ENCODE measurements around the gene EXOC3. TPM values are rescaled to one million over a fixed set of nuclear protein-coding genes. Genes with fewer than 3 reads are reported as not detected.

The EXOC3 gene
- polyA plus RNA-seq, 3 donors from 2014 or later = 22.6 to 43.9 (median 34.0) TPM

GRCh38 chr5:474840-475661 lies 32.1 kb downstream of the EXOC3 start:
- Mint-ChIP-seq H3K27ac (no peak overlapping the region), H3K4me1 (peaks cover 9 to 13% of the 10 kb centered on the region in 2 donors), H3K27me3 (ENCODE audit: low read depth in 3 of 3) (peaks cover 2 to 8% (median 4%) of the 10 kb centered on the region in 3 donors), H3K36me3 (no peaks in the 10 kb centered on the region), H3K9me3 (no peaks in the 10 kb centered on the region), H3K4me3 (peak overlapping the region; percentile 51 to 64 (median 58))
- no peak for DNase-seq

GRCh38 chr5:475704-476101 lies 32.7 kb downstream of the EXOC3 start:
- Mint-ChIP-seq H3K27ac (no peak overlapping the region), H3K36me3 (no peaks in the 10 kb centered on the region), H3K27me3 (ENCODE audit: low read depth in 3 of 3) (peaks cover 2 to 8% (median 4%) of the 10 kb centered on the region in 3 donors), H3K4me1 (peaks cover 9 to 13% of the 10 kb centered on the region in 2 donors), H3K9me3 (no peaks in the 10 kb centered on the region), H3K4me3 (peak overlapping the region in 4 of 5 donors; percentile 17 to 46 (median 39))
- no peak for DNase-seq

DNA sequence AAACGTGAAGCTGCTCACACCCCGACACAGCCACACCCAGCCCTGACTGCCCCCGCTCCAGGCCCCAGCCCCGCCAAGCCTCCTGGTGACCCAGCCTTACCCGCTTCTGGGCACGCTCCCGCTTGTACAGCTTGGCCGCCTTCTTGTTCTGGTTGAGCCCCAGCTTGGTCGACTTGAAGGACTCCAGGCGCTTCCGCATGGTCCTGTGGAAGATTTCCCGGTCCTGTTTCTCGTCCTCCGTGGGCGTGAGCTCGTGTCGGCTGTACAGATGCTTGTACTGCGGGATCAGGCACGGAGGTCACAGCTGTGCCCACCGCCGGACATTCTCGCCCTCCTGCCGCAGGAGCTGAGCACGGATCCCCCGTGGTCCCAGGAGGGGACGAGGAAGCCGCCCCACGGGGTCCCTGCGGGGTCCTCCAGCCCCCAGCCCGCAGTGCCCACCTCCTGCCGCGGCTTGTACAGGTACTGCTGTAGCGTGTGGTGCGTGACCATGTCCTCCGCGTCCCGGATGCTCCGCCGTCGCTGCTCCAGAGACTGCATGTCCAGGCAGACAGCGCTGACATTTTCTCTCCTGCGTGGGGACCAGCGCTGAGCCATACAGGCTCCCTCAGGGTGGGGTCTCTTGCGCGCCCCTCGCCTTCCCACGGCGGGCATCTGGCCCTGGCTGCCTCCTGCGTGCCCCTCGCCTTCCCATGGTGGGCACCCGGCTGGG lies 33.3 kb downstream of the EXOC3 start:
- Mint-ChIP-seq H3K27ac (no peak overlapping the region), H3K36me3 (no peaks in the 10 kb centered on the region), H3K9me3 (no peaks in the 10 kb centered on the region), H3K4me1 (peaks cover 8 to 10% of the 10 kb centered on the region in 2 donors), H3K4me3 (peak overlapping the region in 3 of 5 donors; percentile 21 to 48 (median 27)), H3K27me3 (ENCODE audit: low read depth in 3 of 3) (peaks cover 0 to 8% (median 2%) of the 10 kb centered on the region in 3 donors)
- DNase-seq = no peak

DNA sequence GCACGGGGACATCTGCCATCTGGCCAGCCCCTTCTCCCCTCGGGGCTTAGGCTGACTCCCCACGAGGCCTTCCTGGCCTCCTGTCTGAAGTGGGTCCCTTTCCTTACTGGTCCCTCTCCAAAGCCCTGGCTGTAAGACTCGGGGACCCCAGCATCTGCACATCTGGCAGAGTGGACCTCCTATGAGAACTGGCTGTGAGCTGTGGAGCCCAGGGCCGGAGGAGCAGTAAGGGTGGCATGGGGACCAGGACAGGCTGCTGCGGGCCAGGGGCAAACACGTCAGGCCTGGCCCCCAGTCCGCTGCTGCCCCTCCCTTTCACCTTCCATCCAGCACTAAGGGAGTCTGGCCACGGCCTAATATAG lies 33.8 kb downstream of the EXOC3 start:
- H3K36me3 Mint-ChIP-seq = no peaks in the 10 kb centered on the region
- peaks cover 3 to 8% of the 10 kb centered on the region in 2 donors for H3K4me1 Mint-ChIP-seq
- H3K27me3 Mint-ChIP-seq (ENCODE audit: low read depth in 3 of 3) = peaks cover 0 to 6% (median under 1%) of the 10 kb centered on the region in 3 donors
- H3K4me3 Mint-ChIP-seq = no peak overlapping the region
- DNase-seq = no peak
- no peak overlapping the region for H3K27ac Mint-ChIP-seq
- H3K9me3 Mint-ChIP-seq = no peaks in the 10 kb centered on the region

DNA sequence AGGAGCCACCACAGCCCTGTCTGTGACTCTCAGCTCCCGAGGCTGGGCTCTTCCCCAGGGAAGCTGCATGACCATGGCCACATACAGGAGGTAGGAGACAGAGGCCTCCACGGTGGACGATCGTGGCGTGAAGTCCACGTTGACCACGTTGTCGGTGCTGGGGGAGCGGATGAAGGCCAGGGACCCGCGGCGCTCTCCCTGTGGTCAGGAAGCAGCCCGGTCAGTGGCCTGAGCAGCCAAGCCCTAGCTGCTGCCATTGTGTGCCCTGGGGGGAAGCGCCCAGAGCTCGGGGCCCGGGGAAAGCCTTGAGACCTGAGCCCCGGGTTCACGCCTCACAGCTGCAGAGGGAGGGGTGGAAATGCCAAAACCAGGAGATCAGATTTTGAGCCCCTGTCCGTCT lies 34.3 kb downstream of the EXOC3 start:
- H3K9me3 Mint-ChIP-seq = no peaks in the 10 kb centered on the region
- peaks cover 0 to 5% of the 10 kb centered on the region in 2 donors for H3K4me1 Mint-ChIP-seq
- no peak for DNase-seq
- peaks cover 0 to 5% (median 0%) of the 10 kb centered on the region in 3 donors for H3K27me3 Mint-ChIP-seq (ENCODE audit: low read depth in 3 of 3)
- H3K4me3 Mint-ChIP-seq = no peak overlapping the region
- H3K27ac Mint-ChIP-seq = no peak overlapping the region
- H3K36me3 Mint-ChIP-seq = no peaks in the 10 kb centered on the region

GRCh38 chr5:477871-478270 lies 34.9 kb downstream of the EXOC3 start:
- DNase-seq = no peak
- Mint-ChIP-seq H3K27ac (no peak overlapping the region), H3K4me1 (peaks cover 0 to 5% of the 10 kb centered on the region in 2 donors), H3K9me3 (no peaks in the 10 kb centered on the region), H3K36me3 (no peaks in the 10 kb centered on the region), H3K27me3 (ENCODE audit: low read depth in 3 of 3) (peaks cover 0 to 5% (median 0%) of the 10 kb centered on the region in 3 donors), H3K4me3 (no peak overlapping the region)

- no peak overlapping the region for H3K27ac Mint-ChIP-seq
- H3K36me3 Mint-ChIP-seq = no peaks in the 10 kb centered on the region
- H3K9me3 Mint-ChIP-seq = no peaks in the 10 kb centered on the region
- H3K4me1 Mint-ChIP-seq = peaks cover 0 to 7% of the 10 kb centered on the region in 2 donors
- no peak overlapping the region for H3K4me3 Mint-ChIP-seq
- peaks cover 0 to 5% (median 0%) of the 10 kb centered on the region in 3 donors for H3K27me3 Mint-ChIP-seq (ENCODE audit: low read depth in 3 of 3)
- no peak for DNase-seq
Measured at GRCh38 chr5:478369-478981, 35.5 kb downstream of the EXOC3 start.

DNA sequence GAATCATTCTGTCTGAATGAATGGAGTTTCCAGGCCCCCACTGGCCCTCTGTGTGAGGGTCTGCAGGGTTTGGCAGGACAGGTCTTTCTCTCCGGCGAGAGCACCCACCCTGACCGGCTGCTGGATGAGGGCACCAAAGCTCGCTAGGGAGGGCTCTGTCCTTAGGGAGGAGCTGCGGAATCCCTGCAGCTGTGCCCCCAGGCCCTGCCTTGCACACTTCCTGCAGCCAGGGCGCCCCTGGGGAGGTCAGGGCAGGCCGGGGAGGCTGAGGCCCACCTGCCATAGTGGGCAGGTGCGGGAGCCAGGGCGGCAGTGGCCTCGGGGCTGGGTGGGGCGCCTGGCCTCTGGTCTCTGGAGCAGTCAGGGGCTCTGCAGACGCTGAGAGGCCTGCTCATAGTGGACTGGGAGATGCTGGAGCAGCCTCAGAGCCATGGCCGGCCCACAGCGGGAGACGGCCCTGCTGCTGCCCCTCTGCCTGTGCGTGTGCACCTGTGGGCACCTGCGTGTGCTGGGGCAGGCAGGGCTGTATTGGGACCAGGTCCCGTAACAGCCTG lies 36.1 kb downstream of the EXOC3 start:
- no peak overlapping the region for H3K27ac Mint-ChIP-seq
- peaks cover 0 to 5% (median 0%) of the 10 kb centered on the region in 3 donors for H3K27me3 Mint-ChIP-seq (ENCODE audit: low read depth in 3 of 3)
- no peak for DNase-seq
- no peaks in the 10 kb centered on the region for H3K9me3 Mint-ChIP-seq
- no peaks in the 10 kb centered on the region for H3K36me3 Mint-ChIP-seq
- H3K4me1 Mint-ChIP-seq = peaks cover 0 to 4% of the 10 kb centered on the region in 2 donors
- no peak overlapping the region for H3K4me3 Mint-ChIP-seq

DNA sequence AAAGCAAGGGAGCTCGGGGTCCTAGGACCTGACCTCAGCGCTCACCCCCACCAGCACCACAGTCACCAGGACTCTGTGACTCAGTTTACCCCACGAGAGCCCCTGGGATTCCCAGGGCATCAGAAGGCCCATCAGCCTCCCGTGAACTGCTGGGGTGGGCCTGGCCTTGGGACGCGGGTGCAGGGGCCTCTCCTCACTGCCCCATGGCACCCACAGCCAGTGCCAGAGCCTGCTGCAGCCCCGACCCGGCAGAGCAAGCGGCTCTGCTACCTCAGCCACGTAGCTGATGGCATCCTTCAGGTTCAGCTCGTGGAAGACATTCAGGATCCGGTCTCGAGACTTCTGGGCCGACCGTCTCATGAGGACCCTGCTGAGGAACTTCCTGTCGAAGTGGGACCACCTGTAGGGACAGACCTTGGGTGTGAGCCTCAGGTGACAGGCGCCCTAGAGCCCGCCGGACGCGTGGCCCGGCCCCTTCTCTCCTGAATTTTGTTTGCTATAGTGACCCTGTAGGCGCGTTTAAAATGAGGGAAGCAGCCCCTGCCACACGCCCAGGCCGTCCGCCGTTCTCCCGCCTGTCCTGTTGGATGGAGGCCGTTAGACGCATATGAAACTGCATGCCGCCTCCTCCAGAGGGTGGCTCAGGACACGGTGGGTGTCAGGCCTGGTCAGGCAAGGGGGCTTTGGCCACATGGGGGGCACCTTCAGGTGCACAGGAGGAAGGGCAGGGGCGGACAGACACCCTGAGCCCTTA lies 36.8 kb downstream of the EXOC3 start:
- H3K27ac Mint-ChIP-seq = no peak overlapping the region
- no peak for DNase-seq
- peaks cover 0 to 5% (median 0%) of the 10 kb centered on the region in 3 donors for H3K27me3 Mint-ChIP-seq (ENCODE audit: low read depth in 3 of 3)
- peaks cover 0 to 4% of the 10 kb centered on the region in 2 donors for H3K4me1 Mint-ChIP-seq
- no peaks in the 10 kb centered on the region for H3K9me3 Mint-ChIP-seq
- no peaks in the 10 kb centered on the region for H3K36me3 Mint-ChIP-seq
- no peak overlapping the region for H3K4me3 Mint-ChIP-seq

GRCh38 chr5:481347-481746 lies 38.4 kb downstream of the EXOC3 start:
- Mint-ChIP-seq H3K36me3 (no peaks in the 10 kb centered on the region), H3K27me3 (ENCODE audit: low read depth in 3 of 3) (peaks cover 0 to 3% (median 2%) of the 10 kb centered on the region in 3 donors), H3K27ac (no peak overlapping the region), H3K4me1 (peaks cover 13 to 17% of the 10 kb centered on the region in 2 donors), H3K9me3 (no peaks in the 10 kb centered on the region), H3K4me3 (no peak overlapping the region)
- no peak for DNase-seq

GRCh38 chr5:482021-482420 lies 39.0 kb downstream of the EXOC3 start:
- Mint-ChIP-seq H3K4me3 (no peak overlapping the region), H3K27me3 (ENCODE audit: low read depth in 3 of 3) (peaks cover 0 to 3% (median 3%) of the 10 kb centered on the region in 3 donors), H3K4me1 (peaks cover 15 to 20% of the 10 kb centered on the region in 2 donors), H3K27ac (no peak overlapping the region), H3K36me3 (no peaks in the 10 kb centered on the region), H3K9me3 (no peaks in the 10 kb centered on the region)
- no peak for DNase-seq

- H3K9me3 Mint-ChIP-seq = no peaks in the 10 kb centered on the region
- no peak overlapping the region for H3K27ac Mint-ChIP-seq
- H3K4me1 Mint-ChIP-seq = peaks cover 15 to 21% of the 10 kb centered on the region in 2 donors
- no peak overlapping the region for H3K4me3 Mint-ChIP-seq
- DNase-seq = no peak
- no peaks in the 10 kb centered on the region for H3K36me3 Mint-ChIP-seq
- H3K27me3 Mint-ChIP-seq (ENCODE audit: low read depth in 3 of 3) = peaks cover 0 to 3% (median 3%) of the 10 kb centered on the region in 3 donors
Measured at GRCh38 chr5:482506-482905, 39.5 kb downstream of the EXOC3 start.

DNA sequence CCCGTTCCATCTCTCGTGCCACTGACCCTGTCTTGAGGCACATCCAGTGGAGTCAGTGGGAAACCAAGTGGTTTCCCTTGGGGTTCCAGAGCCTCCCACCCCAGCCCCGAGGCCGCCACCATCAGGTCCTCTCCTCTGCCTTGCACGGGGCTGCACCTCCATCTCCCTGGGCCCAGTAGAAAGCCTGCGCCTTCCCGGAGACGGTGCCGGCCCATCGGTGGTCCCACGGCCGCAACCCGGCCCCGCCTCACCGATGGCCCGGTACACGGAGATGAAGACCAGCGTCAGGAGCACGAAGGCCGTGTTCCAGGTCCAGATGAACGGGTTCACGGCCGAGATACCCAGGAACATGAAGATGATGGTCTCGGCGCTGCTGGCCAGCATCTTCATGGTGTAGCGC lies 40.0 kb downstream of the EXOC3 start:
- Mint-ChIP-seq H3K36me3 (no peaks in the 10 kb centered on the region), H3K4me3 (no peak overlapping the region), H3K27me3 (ENCODE audit: low read depth in 3 of 3) (peaks cover 0 to 3% (median 0%) of the 10 kb centered on the region in 3 donors), H3K9me3 (no peaks in the 10 kb centered on the region), H3K4me1 (peaks cover 15 to 23% of the 10 kb centered on the region in 2 donors), H3K27ac (no peak overlapping the region)
- no peak for DNase-seq
